GM12878 (cell line): ENCODE results near the gene MAPK13. TPM values are rescaled to one million over a fixed set of nuclear protein-coding genes. Genes with fewer than 3 reads are reported as not detected.
A peak's percentile ranks its signal among the peaks of the same experiment; 100 is the strongest.

Experiments used
- ATAC-seq: fragments of 200-7000 bp; cut with Tn5 transposase; 3 replicates; pipeline ENCODE4 v1.9.1; 2020; ENCODE audit warnings: mild to moderate bottlenecking, moderate library complexity
- BruUV-seq: library from RNA; stranded (reverse); fragments of 400-500 nt; replicated peaks from 2 replicates; lab custom pipeline; 2021; lab: Mats Ljungman, UMichigan
- CTCF ChIA-PET: fragments of 300-600 bp; sonication (Branson Sonifier 250); formaldehyde crosslinking; extraction: SDS; loops from one replicate; lab custom pipeline; 2021; ENCODE audit warnings: inconsistent platforms; lab: Yijun Ruan, JAX
- POLR2A ChIA-PET: fragments of 350-600 bp; formaldehyde crosslinking; extraction: SDS; loops from one replicate; lab custom pipeline; 2021; ENCODE audit warnings: inconsistent platforms; lab: Charles Lee
- RAD21 ChIA-PET: fragments of 300-600 bp; sonication (Branson Sonifier 250); formaldehyde crosslinking; loops from one replicate; lab custom pipeline; 2023; ENCODE audit warnings: antibody characterized with exemption; ENCODE audit not compliant: unreplicated experiment; lab: Charles Lee
- SMC1A ChIA-PET: fragments of 300-600 bp; sonication (Branson Sonifier 250); formaldehyde crosslinking; loops from one replicate; lab custom pipeline; 2023; ENCODE audit not compliant: unreplicated experiment, uncharacterized antibody; lab: Charles Lee
- DNase-seq: peaks from one replicate; pipeline ENCODE4 v3.0.0-alpha.2; 2011; ENCODE audit warnings: low read depth, low spot score
- FAIRE-seq: peaks from 3 replicates; lab custom pipeline; 2011; peaks lifted over from hg19 to GRCh38; lab: Jason Lieb, UNC
- H2AFZ ChIP-seq: 2 replicates; pipeline ENCODE4 v1.6.0; 2011; ENCODE audit warnings: low read depth, low read length, control low read depth; ENCODE audit not compliant: control insufficient read depth
- H3K27ac ChIP-seq: 2 replicates; pipeline ENCODE4 v1.5.1; 2011; ENCODE audit warnings: control low read depth; ENCODE audit not compliant: control insufficient read depth, insufficient read depth
- H3K27me3 ChIP-seq, 2 experiments: replicated peaks in 1 of 2; 2 replicates each; pipeline versions ENCODE4 v1.6.0 to v1.6.1; 2011; ENCODE audit warnings: low read length in 1 of 2; ENCODE audit not compliant: control insufficient read depth in 2 of 2, insufficient read depth in 2 of 2
- H3K36me3 ChIP-seq, 2 experiments: 2 replicates each; pipeline ENCODE4 v1.5.1; 2011; ENCODE audit warnings: low read length in 1 of 2; ENCODE audit not compliant: control insufficient read depth in 2 of 2, insufficient read depth in 2 of 2
- H3K4me1 ChIP-seq: 2 replicates; pipeline ENCODE4 v1.6.1; 2011; ENCODE audit warnings: mild to moderate bottlenecking, low read length, moderate library complexity, mixed read lengths; ENCODE audit not compliant: control insufficient read depth, insufficient read depth
- H3K4me2 ChIP-seq: 2 replicates; pipeline ENCODE4 v1.6.0; 2011; ENCODE audit warnings: control low read depth; ENCODE audit not compliant: control insufficient read depth, insufficient read depth
- H3K4me3 ChIP-seq: fragments of 200-600 bp; sonication (generic); 2 replicates; pipeline ENCODE4 v1.5.1; 2016
- H3K79me2 ChIP-seq: 2 replicates; pipeline ENCODE4 v1.6.0; 2011; ENCODE audit warnings: low read length; ENCODE audit not compliant: control insufficient read depth, insufficient read depth
- H3K9ac ChIP-seq: 2 replicates; pipeline ENCODE4 v1.8.0; 2011; ENCODE audit warnings: low read length, control low read depth, mixed read lengths; ENCODE audit not compliant: control insufficient read depth, insufficient read depth
- H3K9me3 ChIP-seq: replicated peaks from 3 replicates; pipeline ENCODE4 v1.5.1; 2011; ENCODE audit warnings: mild to moderate bottlenecking, low read length; ENCODE audit not compliant: control insufficient read depth, insufficient read depth
- H4K20me1 ChIP-seq: 2 replicates; pipeline ENCODE4 v1.6.0; 2011; ENCODE audit not compliant: control insufficient read depth, insufficient read depth
- ATF7 ChIP-seq: fragments of 450-650 bp; IDR thresholded peaks from 2 replicates; pipeline ENCODE4 v1.6.1; 2016; ENCODE audit warnings: low read depth, mild to moderate bottlenecking
- BHLHE40 ChIP-seq, 2 experiments: fragments of 450-650 bp in 1 of 2; IDR thresholded peaks; 2 replicates each; pipeline ENCODE4 v1.6.1; 2011 to 2017; ENCODE audit warnings: low read depth in 2 of 2, borderline replicate concordance in 1 of 2, improper control_type of control experiment in 1 of 2, low read length in 1 of 2, mild to moderate bottlenecking in 1 of 2
- FOXK2 ChIP-seq: fragments of 450-650 bp; IDR thresholded peaks from 2 replicates; pipeline ENCODE4 v1.6.1; 2017; ENCODE audit warnings: mild to moderate bottlenecking, moderate library complexity
- HDAC2 ChIP-seq: fragments of 200-600 bp; sonication (generic); IDR thresholded peaks from 2 replicates; pipeline ENCODE4 v1.6.1; 2017
- IKZF2 ChIP-seq, 2 experiments: fragments of 450-650 bp; IDR thresholded peaks; 2 replicates each; pipeline ENCODE4 v1.6.1; 2017; ENCODE audit warnings: mild to moderate bottlenecking in 2 of 2, moderate library complexity in 2 of 2
- KAT2A ChIP-seq: conservative IDR thresholded peaks from 2 replicates; pipeline ENCODE4 v1.6.1; 2011; ENCODE audit warnings: low read depth, low read length; ENCODE audit not compliant: control insufficient read depth
- NR2C1 ChIP-seq: fragments of 450-650 bp; IDR thresholded peaks from 2 replicates; pipeline ENCODE4 v1.6.1; 2017; ENCODE audit warnings: antibody characterized with exemption, mild to moderate bottlenecking, moderate library complexity
- NR2F1 ChIP-seq: fragments of 450-650 bp; conservative IDR thresholded peaks from 2 replicates; pipeline ENCODE4 v1.6.1; 2017; ENCODE audit warnings: mild to moderate bottlenecking
- RB1 ChIP-seq: fragments of 450-650 bp; formaldehyde crosslinking; IDR thresholded peaks from 2 replicates; pipeline ENCODE4 v1.6.1; 2017; ENCODE audit warnings: mild to moderate bottlenecking, borderline replicate concordance
- SIX5 ChIP-seq: IDR thresholded peaks from 2 replicates; pipeline ENCODE4 v1.6.1; 2011; ENCODE audit warnings: mild to moderate bottlenecking, low read depth, low read length, moderate library complexity; ENCODE audit not compliant: severe bottlenecking
- SPI1 ChIP-seq: IDR thresholded peaks from 2 replicates; pipeline ENCODE4 v1.6.1; 2011; ENCODE audit warnings: low read depth, mild to moderate bottlenecking, low read length, moderate library complexity, borderline replicate concordance; ENCODE audit not compliant: insufficient read depth
- in situ Hi-C: fragments of 300-500 bp; cut with MboI; formaldehyde crosslinking; loops from 9 replicates; pipeline ENCODE4 v1.14.3; 2018; ENCODE audit warnings: mixed read lengths
- intact Hi-C: fragments of 100-400 bp; cut with micrococcal nuclease; formaldehyde crosslinking; loops from one replicate; pipeline ENCODE4 v1.14.2; 2022; ENCODE audit not compliant: unreplicated experiment
- polyA plus RNA-seq, 11 experiments: library from polyadenylated mRNA; depleted of rRNA in 4 of 11; unstranded in 6 of 11; stranded (reverse) in 5 of 11; fragments of >200 nt; fragmentation: Nextera tagmentation in 4 of 11; fragmentation: Illumina TruSeq in 1 of 11; extraction: Ambion mirVana in 4 of 11; extraction: Trizol in 1 of 11; gene quantifications; 1 replicate in 1 of 11; 2 replicates in 10 of 11; pipeline versions ENCODE4 v1.2.1 to v1.2.3, GENCODE V29; 2011 to 2016; ENCODE audit warnings: inconsistent platforms in 2 of 11, missing spikeins in 2 of 11, low read depth in 1 of 11
- total RNA-seq, 4 experiments: library from RNA; depleted of rRNA in 3 of 4; stranded (reverse); fragments of >200 nt in 3 of 4; fragmentation: Illumina TruSeq in 1 of 4; extraction: Trizol in 1 of 4; gene quantifications; 2 replicates each; pipeline versions ENCODE4 v1.2.1 to v1.2.3, GENCODE V29; 2013 to 2021
- TF ChIP-seq, protein P1 (sequence below): IDR thresholded peaks from 2 replicates; pipeline ENCODE4 v1.6.1; 2011; ENCODE audit warnings: borderline replicate concordance, low read depth, mild to moderate bottlenecking, moderate library complexity, low read length; ENCODE audit not compliant: insufficient read depth, poor library complexity, severe bottlenecking

MAPK13 gene
- total and polyA plus RNA-seq, 10 of the 15 experiments (the other 5 are each of a cell fraction or from before 2014, with no cell fraction given), result 1.8 to 48.0 (median 37.5) TPM

- H3K27me3 ChIP-seq, result no peaks in the 10 kb centered on the region
- H3K4me1 ChIP-seq, result peaks cover 46% of the 10 kb centered on the region
- H2AFZ ChIP-seq, result no peak overlapping the region
- H3K9ac ChIP-seq, result no peak overlapping the region
- ATAC-seq (0 out of 3 replicates have a peak, but pooled peaks have one; percentile 7), DNase-seq (no peak)
- ChIA-PET POLR2A (interaction anchor here (0.7 to 1.4 kb wide), 5 partner anchors 8 to 85 kb away, joined by 3 to 12 read pairs (median 7); partner anchors contain the start of gene MAPK14), SMC1A (interaction anchor here (1.1 to 3.7 kb wide), 8 partner anchors 9 to 245 kb away, joined by 3 to 23 read pairs (median 4); partner anchors contain the start of gene MAPK14), CTCF (interaction anchor here (1.1 to 4.1 kb wide), 8 partner anchors 8 to 245 kb away, joined by 3 to 33 read pairs (median 4); partner anchors contain the start of gene MAPK14)
- no peaks in the 10 kb centered on the region for H3K9me3 ChIP-seq
- in situ Hi-C loops, result no loop called here
- H3K36me3 ChIP-seq, result peaks cover 0 to 13% of the 10 kb centered on the region in 2 experiments; a peak in 3 of 4 replicates
- no TSS peak for BruUV-seq
- H3K4me3 ChIP-seq, result no peak overlapping the region
- no peaks in the 10 kb centered on the region for H3K79me2 ChIP-seq
- intact Hi-C loops, result no loop called here
- 0 out of 2 replicates have a peak overlapping the region, but pooled peaks have one; percentile 25 for H3K4me2 ChIP-seq
- TF ChIP-seq ATF7 (no peak), NR2C1 (peak; percentile 47; the same call in 1 of the 2 replicates), RB1 (no peak), SPI1 (no peak), IKZF2 (IDR thresholded peaks at IDR 0.05) (0 out of 4 replicates have a peak, but pooled peaks of 1 of the 2 experiments have one; percentile 11), BHLHE40 (IDR thresholded peaks at IDR 0.05; ENCODE audit: borderline replicate concordance in 1 of 2, low read depth in 2 of 2, low read length in 1 of 2) (no peak), KAT2A (no peak), HDAC2 (no peak), FOXK2 (no peak), NR2F1 (peak; percentile 56; the same call in 1 of the 2 replicates), SIX5 (no peak)
- TF ChIP-seq, protein P1, sequence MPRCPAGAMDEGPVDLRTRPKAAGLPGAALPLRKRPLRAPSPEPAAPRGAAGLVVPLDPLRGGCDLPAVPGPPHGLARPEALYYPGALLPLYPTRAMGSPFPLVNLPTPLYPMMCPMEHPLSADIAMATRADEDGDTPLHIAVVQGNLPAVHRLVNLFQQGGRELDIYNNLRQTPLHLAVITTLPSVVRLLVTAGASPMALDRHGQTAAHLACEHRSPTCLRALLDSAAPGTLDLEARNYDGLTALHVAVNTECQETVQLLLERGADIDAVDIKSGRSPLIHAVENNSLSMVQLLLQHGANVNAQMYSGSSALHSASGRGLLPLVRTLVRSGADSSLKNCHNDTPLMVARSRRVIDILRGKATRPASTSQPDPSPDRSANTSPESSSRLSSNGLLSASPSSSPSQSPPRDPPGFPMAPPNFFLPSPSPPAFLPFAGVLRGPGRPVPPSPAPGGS, result no peak
- TF ChIP-seq, all 136 proteins: peak for 3
- RAD21 ChIA-PET, result interaction anchor here (0.8 to 1.9 kb wide), 5 partner anchors 8 to 245 kb away, joined by 3 to 9 read pairs (median 4); partner anchors contain the start of gene MAPK14
- Histone ChIP-seq H4K20me1 (no peaks in the 10 kb centered on the region), H3K27ac (peak overlapping the region; percentile 58)
- no peak for FAIRE-seq
These were observed 17.3 kb upstream of the MAPK13 start for GRCh38 chr6:36113049-36113448.
